ENCODE measurements around the gene ERC2.

The ERC2 gene

DNA sequence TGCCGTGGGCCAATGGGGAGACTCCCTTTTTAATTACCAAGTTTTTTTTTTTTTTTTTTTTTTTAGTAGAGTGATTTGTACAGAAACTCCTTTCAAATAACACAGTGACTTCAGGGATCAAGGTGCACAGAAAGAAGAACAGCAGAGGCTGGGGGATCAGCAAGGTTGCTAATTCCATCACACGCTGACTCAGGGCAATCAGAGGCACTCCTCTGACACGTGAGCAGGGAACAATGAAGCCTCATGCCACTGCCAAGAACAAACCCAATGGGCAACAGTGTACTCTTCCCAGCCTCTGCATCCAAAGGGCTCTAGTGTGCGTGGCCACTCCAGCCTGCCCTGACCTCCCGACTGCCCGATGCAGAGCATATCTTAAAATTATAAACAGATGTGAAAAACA lies 794.5 kb downstream of the ERC2 start:
- no peak for TF ChIP-seq EP300 (IDR thresholded peaks at IDR 0.05; ENCODE audit: borderline replicate concordance)
- TF ChIP-seq CEBPB (IDR thresholded peaks at IDR 0.05), result no peak
- TF ChIP-seq CREB1 (IDR thresholded peaks at IDR 0.05; ENCODE audit: low read depth), result no peak

GRCh38 chr3:55669133-55669532 lies 799.1 kb downstream of the ERC2 start:
- no peak for TF ChIP-seq TEAD4 (IDR thresholded peaks at IDR 0.05)
- TF ChIP-seq TCF12 (IDR thresholded peaks at IDR 0.05; ENCODE audit: low read depth), result no peak
- TF ChIP-seq RAD21 (IDR thresholded peaks at IDR 0.05; ENCODE audit: low read depth), result no peak
- TF ChIP-seq, protein P1, sequence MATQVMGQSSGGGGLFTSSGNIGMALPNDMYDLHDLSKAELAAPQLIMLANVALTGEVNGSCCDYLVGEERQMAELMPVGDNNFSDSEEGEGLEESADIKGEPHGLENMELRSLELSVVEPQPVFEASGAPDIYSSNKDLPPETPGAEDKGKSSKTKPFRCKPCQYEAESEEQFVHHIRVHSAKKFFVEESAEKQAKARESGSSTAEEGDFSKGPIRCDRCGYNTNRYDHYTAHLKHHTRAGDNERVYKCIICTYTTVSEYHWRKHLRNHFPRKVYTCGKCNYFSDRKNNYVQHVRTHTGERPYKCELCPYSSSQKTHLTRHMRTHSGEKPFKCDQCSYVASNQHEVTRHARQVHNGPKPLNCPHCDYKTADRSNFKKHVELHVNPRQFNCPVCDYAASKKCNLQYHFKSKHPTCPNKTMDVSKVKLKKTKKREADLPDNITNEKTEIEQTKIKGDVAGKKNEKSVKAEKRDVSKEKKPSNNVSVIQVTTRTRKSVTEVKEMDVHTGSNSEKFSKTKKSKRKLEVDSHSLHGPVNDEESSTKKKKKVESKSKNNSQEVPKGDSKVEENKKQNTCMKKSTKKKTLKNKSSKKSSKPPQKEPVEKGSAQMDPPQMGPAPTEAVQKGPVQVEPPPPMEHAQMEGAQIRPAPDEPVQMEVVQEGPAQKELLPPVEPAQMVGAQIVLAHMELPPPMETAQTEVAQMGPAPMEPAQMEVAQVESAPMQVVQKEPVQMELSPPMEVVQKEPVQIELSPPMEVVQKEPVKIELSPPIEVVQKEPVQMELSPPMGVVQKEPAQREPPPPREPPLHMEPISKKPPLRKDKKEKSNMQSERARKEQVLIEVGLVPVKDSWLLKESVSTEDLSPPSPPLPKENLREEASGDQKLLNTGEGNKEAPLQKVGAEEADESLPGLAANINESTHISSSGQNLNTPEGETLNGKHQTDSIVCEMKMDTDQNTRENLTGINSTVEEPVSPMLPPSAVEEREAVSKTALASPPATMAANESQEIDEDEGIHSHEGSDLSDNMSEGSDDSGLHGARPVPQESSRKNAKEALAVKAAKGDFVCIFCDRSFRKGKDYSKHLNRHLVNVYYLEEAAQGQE (IDR thresholded peaks at IDR 0.05; ENCODE audit: low read depth), result no peak
- no peak for TF ChIP-seq FOXM1 (IDR thresholded peaks at IDR 0.05; ENCODE audit: borderline replicate concordance, low read depth)
- no peak for TF ChIP-seq EGR1 (IDR thresholded peaks at IDR 0.05)
- TF ChIP-seq YY1 (IDR thresholded peaks at IDR 0.05; ENCODE audit: low read depth), result no peak
- TF ChIP-seq NFIC (IDR thresholded peaks at IDR 0.05), result no peak
- no peak for TF ChIP-seq CREB1 (IDR thresholded peaks at IDR 0.05; ENCODE audit: low read depth)
- TF ChIP-seq TAF1 (IDR thresholded peaks at IDR 0.05; ENCODE audit: low read depth), result no peak
- TF ChIP-seq, protein P2, sequence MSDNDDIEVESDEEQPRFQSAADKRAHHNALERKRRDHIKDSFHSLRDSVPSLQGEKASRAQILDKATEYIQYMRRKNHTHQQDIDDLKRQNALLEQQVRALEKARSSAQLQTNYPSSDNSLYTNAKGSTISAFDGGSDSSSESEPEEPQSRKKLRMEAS (IDR thresholded peaks at IDR 0.05), result no peak
- no peak for TF ChIP-seq CEBPB (IDR thresholded peaks at IDR 0.05)
- TF ChIP-seq ZBTB7A (IDR thresholded peaks at IDR 0.05; ENCODE audit: low read depth), result no peak
- TF ChIP-seq, protein P3, sequence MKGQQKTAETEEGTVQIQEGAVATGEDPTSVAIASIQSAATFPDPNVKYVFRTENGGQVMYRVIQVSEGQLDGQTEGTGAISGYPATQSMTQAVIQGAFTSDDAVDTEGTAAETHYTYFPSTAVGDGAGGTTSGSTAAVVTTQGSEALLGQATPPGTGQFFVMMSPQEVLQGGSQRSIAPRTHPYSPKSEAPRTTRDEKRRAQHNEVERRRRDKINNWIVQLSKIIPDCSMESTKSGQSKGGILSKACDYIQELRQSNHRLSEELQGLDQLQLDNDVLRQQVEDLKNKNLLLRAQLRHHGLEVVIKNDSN (IDR thresholded peaks at IDR 0.05), result no peak
- TF ChIP-seq EP300 (IDR thresholded peaks at IDR 0.05; ENCODE audit: borderline replicate concordance), result no peak

DNA sequence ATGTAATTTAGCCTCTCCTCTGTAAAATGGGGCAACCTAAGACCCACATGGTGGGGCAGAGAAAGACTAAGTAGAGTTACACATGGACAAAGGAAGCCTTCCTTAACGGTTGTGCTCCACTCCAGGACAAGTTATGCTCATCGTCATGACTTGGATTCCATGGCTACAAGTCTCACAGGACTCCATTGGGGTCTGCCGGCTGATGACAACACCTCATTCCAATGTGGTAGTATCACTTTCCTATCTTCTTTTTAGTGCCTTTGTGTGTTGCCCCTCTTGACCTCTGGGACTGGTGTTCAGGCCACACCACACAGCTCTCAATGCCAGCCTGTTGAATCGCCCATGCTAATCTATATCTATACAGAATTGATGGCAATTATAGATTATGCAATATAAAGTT lies 799.9 kb downstream of the ERC2 start:
- TF ChIP-seq EP300 (IDR thresholded peaks at IDR 0.05; ENCODE audit: borderline replicate concordance) (no peak), TEAD4 (IDR thresholded peaks at IDR 0.05) (no peak), CEBPB (IDR thresholded peaks at IDR 0.05) (no peak), RAD21 (IDR thresholded peaks at IDR 0.05; ENCODE audit: low read depth) (no peak)

DNA sequence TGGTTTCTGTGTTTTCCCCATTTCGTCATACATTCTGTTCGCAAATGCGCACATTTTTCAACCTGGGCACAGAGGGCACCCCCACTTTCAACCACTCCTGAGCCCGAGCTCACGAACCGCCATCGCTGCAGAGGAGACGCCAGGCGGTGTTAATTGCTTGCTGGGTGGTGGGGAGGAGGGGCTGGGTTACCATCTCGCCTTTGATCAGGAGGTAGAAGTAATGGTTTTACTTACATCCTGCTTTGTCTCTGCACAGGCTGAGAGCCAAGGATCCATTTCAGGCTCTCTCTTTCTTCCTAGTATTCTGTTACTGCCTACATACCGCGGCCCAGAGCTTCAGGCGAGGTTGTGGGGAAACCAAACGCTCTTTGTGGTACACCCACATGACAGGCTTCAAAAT lies 803.9 kb downstream of the ERC2 start:
- TF ChIP-seq EP300 (IDR thresholded peaks at IDR 0.05; ENCODE audit: borderline replicate concordance) (no peak), RAD21 (IDR thresholded peaks at IDR 0.05; ENCODE audit: low read depth) (no peak), ZBTB7A (IDR thresholded peaks at IDR 0.05; ENCODE audit: low read depth) (no peak)
- TF ChIP-seq, protein P1 (IDR thresholded peaks at IDR 0.05; ENCODE audit: low read depth), result no peak

DNA sequence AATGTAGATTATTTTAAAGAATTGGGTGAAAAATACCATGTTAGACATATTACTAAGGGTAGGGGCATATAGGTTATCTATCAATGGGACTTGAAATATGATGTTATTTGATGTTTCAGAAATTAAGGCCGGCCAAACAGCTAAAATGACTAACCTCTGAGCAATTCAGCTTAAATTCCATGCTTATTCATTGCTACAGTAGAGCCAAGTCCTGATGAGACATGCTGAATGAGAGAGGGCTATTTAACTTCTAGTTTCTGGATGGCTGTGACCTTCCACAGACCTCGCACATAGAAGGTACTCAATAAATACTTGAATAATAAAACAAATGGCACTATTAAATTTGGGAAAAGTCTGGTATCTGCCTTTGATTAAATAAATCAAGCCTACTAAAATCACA lies 805.6 kb downstream of the ERC2 start:
- no peak for TF ChIP-seq RAD21 (IDR thresholded peaks at IDR 0.05; ENCODE audit: low read depth)
- TF ChIP-seq EGR1 (IDR thresholded peaks at IDR 0.05), result no peak
- no peak for TF ChIP-seq YY1 (IDR thresholded peaks at IDR 0.05; ENCODE audit: low read depth)
- TF ChIP-seq CEBPB (IDR thresholded peaks at IDR 0.05), result no peak
- TF ChIP-seq, protein P2 (IDR thresholded peaks at IDR 0.05), result no peak
- no peak for TF ChIP-seq NFIC (IDR thresholded peaks at IDR 0.05)
- TF ChIP-seq EP300 (IDR thresholded peaks at IDR 0.05; ENCODE audit: borderline replicate concordance), result no peak

GRCh38 chr3:55661571-55661970 lies 806.7 kb downstream of the ERC2 start:
- no peak for TF ChIP-seq CEBPB (IDR thresholded peaks at IDR 0.05)
- TF ChIP-seq RAD21 (IDR thresholded peaks at IDR 0.05; ENCODE audit: low read depth), result no peak
- TF ChIP-seq TEAD4 (IDR thresholded peaks at IDR 0.05), result no peak
- TF ChIP-seq TAF1 (IDR thresholded peaks at IDR 0.05; ENCODE audit: low read depth), result no peak
- TF ChIP-seq TCF12 (IDR thresholded peaks at IDR 0.05; ENCODE audit: low read depth), result no peak
- no peak for TF ChIP-seq NFIC (IDR thresholded peaks at IDR 0.05)
- TF ChIP-seq CREB1 (IDR thresholded peaks at IDR 0.05; ENCODE audit: low read depth), result no peak
- no peak for TF ChIP-seq ZBTB7A (IDR thresholded peaks at IDR 0.05; ENCODE audit: low read depth)
- TF ChIP-seq, protein P1 (IDR thresholded peaks at IDR 0.05; ENCODE audit: low read depth), result no peak
- TF ChIP-seq, protein P2 (IDR thresholded peaks at IDR 0.05), result no peak
- TF ChIP-seq, protein P3 (IDR thresholded peaks at IDR 0.05), result no peak
- TF ChIP-seq EP300 (IDR thresholded peaks at IDR 0.05; ENCODE audit: borderline replicate concordance), result no peak
- TF ChIP-seq YY1 (IDR thresholded peaks at IDR 0.05; ENCODE audit: low read depth), result no peak
- TF ChIP-seq EGR1 (IDR thresholded peaks at IDR 0.05), result no peak
- TF ChIP-seq FOXM1 (IDR thresholded peaks at IDR 0.05; ENCODE audit: borderline replicate concordance, low read depth), result no peak

All from Ishikawa (cell line).